Measurements from ENCODE around the gene CIP2A. TPM values are rescaled to one million over a fixed set of nuclear protein-coding genes. Genes with fewer than 3 reads are reported as not detected.
A peak's percentile ranks its signal among the peaks of the same experiment; 100 is the strongest.

The CIP2A gene
- total RNA-seq, 1 donor from 2014 or later = 24.6 TPM

DNA sequence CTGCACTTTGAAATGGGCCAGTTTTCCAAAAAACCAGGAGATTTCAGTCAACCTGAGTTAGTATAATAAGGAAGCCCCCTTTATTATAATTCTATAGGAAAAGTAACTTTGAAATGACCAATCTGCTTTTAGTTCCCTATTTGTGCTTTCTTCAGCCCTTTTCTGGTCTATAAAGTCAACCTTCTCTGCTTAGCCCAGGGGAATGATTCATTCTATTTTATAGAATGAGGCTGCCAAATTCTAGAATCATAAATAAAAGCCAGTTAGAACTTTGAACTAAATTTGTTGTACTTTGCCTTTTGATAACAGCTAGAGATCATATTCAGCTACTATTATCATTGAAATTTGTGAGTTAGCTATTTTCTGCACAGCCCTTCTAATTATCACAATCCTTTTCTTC, 24.7 kb downstream of the CIP2A start:
- peak in 1 of 2 donors; percentile 13 for DNase-seq (ENCODE audit: low read depth in 2 of 2)

- DNase-seq (ENCODE audit: low read depth in 2 of 2) = peak in 1 of 2 donors; percentile 34
These were observed 26.7 kb downstream of the CIP2A start for GRCh38 chr3:108562565-108562964.

DNA sequence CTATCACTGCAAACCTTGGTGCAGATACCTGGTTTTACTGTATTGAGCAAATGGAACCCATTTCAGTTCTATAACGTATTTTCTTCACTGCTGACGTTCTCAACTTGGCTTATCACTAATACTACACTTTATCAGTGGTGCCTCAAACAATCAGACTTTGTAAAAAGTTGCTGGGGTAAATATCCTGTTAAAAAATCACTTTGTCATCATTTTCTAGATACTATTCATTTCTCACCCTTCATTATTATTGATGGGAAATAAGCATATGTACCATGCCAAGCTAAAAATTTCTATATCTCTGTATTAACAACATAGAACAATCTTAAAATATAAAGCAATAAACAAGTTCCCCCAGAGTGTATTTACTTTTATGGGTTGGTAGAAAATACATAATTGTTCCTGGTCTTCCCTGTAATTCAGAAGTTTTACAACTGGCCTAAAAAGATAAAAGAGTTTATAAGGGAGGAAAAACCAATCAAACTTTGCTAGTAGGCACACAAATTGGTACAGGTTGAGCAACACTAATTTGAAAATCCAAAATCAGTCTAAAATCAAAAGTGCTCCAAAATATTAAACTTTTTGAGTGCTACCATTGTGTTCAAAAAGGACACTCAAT, 33.2 kb downstream of the CIP2A start:
- DNase-seq (ENCODE audit: low read depth in 2 of 2) = no peak

GRCh38 chr3:108554913-108555571, 34.2 kb downstream of the CIP2A start:
- DNase-seq (ENCODE audit: low read depth in 2 of 2) = no peak

GRCh38 chr3:108554229-108554628, 35.0 kb downstream of the CIP2A start:
- no peak for DNase-seq (ENCODE audit: low read depth in 2 of 2)

- peak; percentile 50 to 66 for DNase-seq (ENCODE audit: low read depth in 2 of 2)
These were observed 36.7 kb downstream of the CIP2A start for GRCh38 chr3:108552267-108553159.

DNA sequence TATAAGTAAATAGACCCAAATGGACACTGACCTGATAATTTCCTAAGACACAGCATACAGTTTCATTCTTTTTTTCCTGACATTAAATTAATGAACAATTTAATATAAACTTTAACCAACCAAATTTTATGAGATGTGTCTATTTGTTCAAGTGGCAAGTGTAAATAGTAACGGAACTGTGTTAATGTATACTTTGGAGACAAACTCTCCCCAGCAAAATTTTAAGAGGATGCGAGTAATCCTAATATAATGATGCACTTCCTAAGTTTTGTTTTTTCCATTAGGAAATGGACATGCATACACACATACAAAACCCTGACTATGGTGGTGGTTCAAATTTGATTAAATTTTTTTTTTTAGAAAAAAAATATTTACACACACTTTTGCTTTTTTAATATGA, 40.4 kb downstream of the CIP2A start:
- no peak for DNase-seq (ENCODE audit: low read depth in 2 of 2)

DNA sequence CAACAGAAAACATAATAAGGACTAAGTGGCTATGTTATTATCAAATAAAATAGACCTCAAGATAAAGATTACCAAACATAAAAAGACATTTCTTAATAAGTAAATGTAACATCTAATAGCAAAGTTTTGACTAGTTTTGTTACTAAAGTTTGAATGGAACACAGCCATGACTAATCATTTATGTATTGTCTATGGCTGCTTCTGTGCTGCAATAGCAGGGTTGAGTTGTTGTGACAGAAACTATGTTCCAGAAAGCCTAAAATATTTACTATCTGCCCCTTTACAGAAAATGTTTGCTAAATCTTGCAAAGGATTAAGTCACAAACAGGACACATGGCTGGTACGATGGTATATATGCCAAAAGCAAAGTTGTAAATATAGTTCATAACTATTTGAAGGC, 40.9 kb downstream of the CIP2A start:
- peak in 1 of 2 donors; percentile 15 for DNase-seq (ENCODE audit: low read depth in 2 of 2)

DNA sequence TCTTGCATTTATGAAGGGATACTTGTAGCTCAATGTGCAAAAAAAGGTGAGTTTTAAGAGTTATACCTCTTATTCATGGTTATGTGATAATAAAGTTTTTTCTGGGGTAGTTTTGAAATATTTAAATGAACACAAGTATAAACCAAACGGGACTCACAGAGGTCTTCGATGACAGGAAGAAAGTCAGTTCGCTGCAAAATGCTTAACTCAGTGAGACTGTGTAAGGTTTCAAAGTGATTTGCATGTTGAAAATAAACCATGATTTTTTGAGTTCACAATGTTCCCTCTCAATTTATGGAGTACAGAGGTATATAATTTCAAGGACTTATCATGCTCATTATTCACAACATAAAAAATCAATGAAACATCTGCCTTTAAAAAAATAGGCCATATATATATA, 42.5 kb downstream of the CIP2A start:
- no peak for DNase-seq (ENCODE audit: low read depth in 2 of 2)

GRCh38 chr3:108546247-108546646, 43.0 kb downstream of the CIP2A start:
- DNase-seq (ENCODE audit: low read depth in 2 of 2) = peak; percentile 5 to 15

GRCh38 chr3:108538083-108538482, 51.2 kb downstream of the CIP2A start:
- DNase-seq (ENCODE audit: low read depth in 2 of 2) = peak in 1 of 2 donors; percentile 10

DNA sequence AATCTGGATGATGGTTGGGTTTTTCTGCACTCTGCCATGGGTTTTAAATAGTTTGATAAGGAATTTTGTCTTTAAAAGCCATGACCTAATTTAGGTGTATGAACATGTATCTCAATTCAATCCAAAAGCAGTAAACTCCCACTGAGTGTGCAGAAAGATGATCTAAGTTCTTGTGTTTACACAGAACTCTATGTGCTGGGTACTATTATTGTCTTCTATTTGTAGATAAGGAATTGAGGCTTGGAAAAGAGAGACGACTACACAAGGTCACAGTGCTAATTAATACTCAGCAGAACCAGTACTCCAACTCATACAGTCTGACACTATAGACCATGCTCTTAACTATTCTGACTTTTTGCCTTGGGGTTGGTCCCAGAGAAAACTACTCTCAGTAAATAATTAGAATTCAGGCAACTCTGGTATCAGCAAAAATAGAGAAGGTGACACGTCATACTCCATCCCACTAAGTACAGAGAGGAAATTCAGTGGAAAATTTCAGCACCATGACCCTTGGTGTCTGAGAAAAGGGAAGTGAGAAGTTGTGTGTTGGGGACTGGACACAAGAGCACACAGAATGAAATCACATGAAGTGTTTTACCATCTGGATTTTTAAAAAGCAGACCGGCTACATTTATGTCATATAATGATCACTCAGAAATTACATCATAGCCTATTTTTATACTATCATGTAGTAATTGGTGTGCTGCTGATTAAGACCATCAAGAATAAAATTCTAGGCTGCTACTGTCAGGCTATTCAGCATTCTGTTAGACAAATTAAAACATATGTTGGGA, 60.6 kb downstream of the CIP2A start:
- DNase-seq (ENCODE audit: low read depth in 2 of 2) = peak in 1 of 2 donors; percentile 12

DNA sequence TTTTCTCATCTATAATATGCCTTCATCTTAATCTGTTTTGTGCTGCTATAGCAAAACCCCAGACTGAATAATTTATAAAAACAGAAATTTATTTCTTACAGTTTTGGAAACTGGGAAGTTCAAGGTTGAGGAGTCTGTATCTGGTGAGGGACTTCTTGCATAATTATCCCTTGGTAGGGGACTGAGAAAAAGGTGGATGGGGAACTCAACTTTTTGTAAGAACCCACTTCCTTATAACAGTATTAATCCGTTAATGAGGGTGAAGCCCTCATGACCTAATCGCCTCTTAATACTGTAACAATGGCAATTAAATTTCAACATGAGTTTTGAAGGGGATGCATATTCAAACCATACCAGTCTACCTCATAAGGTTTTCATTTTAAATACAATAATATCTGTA, 61.4 kb downstream of the CIP2A start:
- no peak for DNase-seq (ENCODE audit: low read depth in 2 of 2)

- DNase-seq (ENCODE audit: low read depth in 2 of 2) = no peak
These were observed 62.1 kb downstream of the CIP2A start for GRCh38 chr3:108527109-108527508.

- no peak for DNase-seq (ENCODE audit: low read depth in 2 of 2)
These were observed 63.3 kb downstream of the CIP2A start for GRCh38 chr3:108525971-108526370.

DNA sequence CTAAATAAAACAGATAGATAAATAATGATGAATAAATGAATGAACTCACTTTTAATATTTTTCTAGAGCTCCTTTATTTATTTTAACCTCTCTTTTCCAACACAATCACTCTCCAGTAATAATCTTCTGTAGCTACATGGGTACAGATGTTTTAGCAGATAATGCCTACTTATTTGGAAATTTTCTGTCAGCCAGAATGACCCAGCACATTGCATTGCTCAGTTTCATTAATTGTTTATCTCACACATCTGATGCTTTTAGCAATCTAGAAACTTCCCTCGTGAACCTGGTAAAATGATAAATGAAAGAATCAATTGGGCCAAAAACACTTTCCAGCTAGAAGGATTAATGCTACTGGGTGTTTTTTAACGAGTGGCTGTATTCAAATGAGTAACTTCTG, 64.0 kb downstream of the CIP2A start:
- DNase-seq (ENCODE audit: low read depth in 2 of 2) = no peak

- peak in 1 of 2 donors; percentile 6 for DNase-seq (ENCODE audit: low read depth in 2 of 2)
These were observed 64.7 kb downstream of the CIP2A start for GRCh38 chr3:108524537-108524936.

- DNase-seq (ENCODE audit: low read depth in 2 of 2) = no peak
These were observed 70.3 kb downstream of the CIP2A start for GRCh38 chr3:108518895-108519294.

- no peak for DNase-seq (ENCODE audit: low read depth in 2 of 2)
These were observed 72.4 kb downstream of the CIP2A start for GRCh38 chr3:108516881-108517280.

GRCh38 chr3:108513961-108514360, 75.3 kb downstream of the CIP2A start:
- no peak for DNase-seq (ENCODE audit: low read depth in 2 of 2)

- DNase-seq (ENCODE audit: low read depth in 2 of 2) = no peak
These were observed 76.6 kb downstream of the CIP2A start for GRCh38 chr3:108512671-108513070.

DNA sequence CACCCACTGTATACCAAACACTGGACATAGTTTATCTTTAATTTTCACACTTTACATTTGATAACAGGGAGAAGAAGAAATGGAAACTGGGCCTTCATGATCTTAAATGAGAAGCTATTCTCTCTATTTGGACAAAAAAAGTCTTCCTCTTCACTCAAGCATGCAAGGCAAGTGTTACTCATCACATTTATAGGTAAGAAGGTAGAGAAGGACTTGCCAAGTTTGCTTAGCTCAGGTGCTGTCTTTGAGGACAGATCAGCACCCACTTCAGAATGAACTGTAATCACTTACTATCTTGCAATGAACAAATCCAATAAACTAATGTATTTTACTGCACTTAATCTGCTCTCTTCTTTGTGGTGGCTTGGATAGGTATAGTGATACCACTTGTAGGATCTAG, 77.7 kb downstream of the CIP2A start:
- no peak for DNase-seq (ENCODE audit: low read depth in 2 of 2)

All from dermis microvascular lymphatic vessel endothelial cell (primary cell).